ENCODE results near the gene FGF12. TPM values are rescaled to one million over a fixed set of nuclear protein-coding genes. Genes with fewer than 3 reads are reported as not detected.

The FGF12 gene
- total and polyA plus RNA-seq, 2 of the 13 experiments (the other 11 are each of a cell fraction or from before 2014, with no cell fraction given), result 0.07 TPM; not detected in 1

GRCh38 chr3:192489579-192489978 is 237.8 kb downstream of the FGF12 start (continued):
- TF ChIP-seq ZBTB44 (CRISPR knock-in tag; IDR thresholded peaks at IDR 0.05) (no peak), FOXO4 (CRISPR knock-in tag; conservative IDR thresholded peaks at IDR 0.05) (no peak), ZSCAN9 (CRISPR knock-in tag; IDR thresholded peaks at IDR 0.05; ENCODE audit: borderline replicate concordance) (no peak), SRSF4 (IDR thresholded peaks at IDR 0.05; ENCODE audit: low read depth, low read length, poor library complexity, severe bottlenecking) (no peak), GMEB1 (CRISPR knock-in tag; IDR thresholded peaks at IDR 0.05; ENCODE audit: borderline replicate concordance) (no peak)

GRCh38 chr3:192487033-192487432 is 240.3 kb downstream of the FGF12 start:
- intact Hi-C loops (cut with micrococcal nuclease; ENCODE audit: unreplicated experiment) (no loop called here), in situ Hi-C loops (cut with HindIII; ENCODE audit: extremely low pct_ligation_motif_present, low pct_unique_long_range_greater_than_20kb) (no loop called here)
- H2AFZ ChIP-seq (ENCODE audit: low read length), result no peak overlapping the region
- TF ChIP-seq ZNF432 (CRISPR knock-in tag; IDR thresholded peaks at IDR 0.05; ENCODE audit: borderline replicate concordance) (no peak), KLF9 (CRISPR knock-in tag; IDR thresholded peaks at IDR 0.05; ENCODE audit: low read depth) (no peak)
- H3K4me1 ChIP-seq (ENCODE audit: insufficient read depth, low read length), result no peaks in the 10 kb centered on the region
- H3K36me3 ChIP-seq (replicated peaks in 1 of 2; ENCODE audit: control insufficient read depth in 1 of 2, insufficient read depth in 2 of 2, low read length in 2 of 2), result no peaks in the 10 kb centered on the region
- H3K9ac ChIP-seq (ENCODE audit: insufficient read depth, low read depth, low read length), result no peak overlapping the region
- no peak for ATAC-seq
- no peak overlapping the region for H3K4me3 ChIP-seq (replicated peaks in 1 of 3; ENCODE audit: insufficient read depth in 1 of 3, low read depth in 2 of 3, low read length in 3 of 3)
- DNase-seq (ENCODE audit: low spot score), result no peak
- no peaks in the 10 kb centered on the region for H4K20me1 ChIP-seq (ENCODE audit: insufficient read depth, low read length)
- POLR2A ChIA-PET, result no interaction called here
- no peaks in the 10 kb centered on the region for H3K27me3 ChIP-seq (ENCODE audit: control insufficient read depth in 1 of 2, insufficient read depth in 2 of 2, low read length in 2 of 2)
- no peak overlapping the region for H3K27ac ChIP-seq (ENCODE audit: extremely low read length, insufficient read depth, low read length)
- 25% methylated on average over 3 of the region's 3 CpGs for WGBS (ENCODE audit: low lambda C conversion rate)
- no peaks in the 10 kb centered on the region for H3K9me3 ChIP-seq (ENCODE audit: low read length)
- CTCF ChIA-PET (ENCODE audit: low intra/inter-chr PET ratio, low total read pairs), result no interaction called here
- no peak for FAIRE-seq
- H3K4me2 ChIP-seq (ENCODE audit: low read depth, low read length), result no peak overlapping the region
- no peaks in the 10 kb centered on the region for H3K79me2 ChIP-seq (ENCODE audit: insufficient read depth, low read length)
- no TSS peak for BruUV-seq (replicated peaks)

Measured in HepG2 (cell line).